Measurements from ENCODE around the gene CD44.

CD44 gene

GRCh38 chr11:35141071-35141470, 2.1 kb downstream of the CD44 start:
- no peak for DNase-seq

- no peak for DNase-seq
Observed at GRCh38 chr11:35141571-35141971, 2.6 kb downstream of the CD44 start.

- no peak for DNase-seq
Observed at GRCh38 chr11:35142481-35143075, 3.6 kb downstream of the CD44 start.

- DNase-seq: no peak
Observed at GRCh38 chr11:35143297-35144135, 4.5 kb downstream of the CD44 start.

GRCh38 chr11:35144136-35144741, 5.3 kb downstream of the CD44 start:
- DNase-seq: no peak

- no peak for DNase-seq
Observed at GRCh38 chr11:35144806-35145205, 5.8 kb downstream of the CD44 start.

GRCh38 chr11:35145271-35145670, 6.3 kb downstream of the CD44 start:
- DNase-seq: no peak

- no peak for DNase-seq
Observed at GRCh38 chr11:35146074-35146521, 7.1 kb downstream of the CD44 start.

- DNase-seq: no peak
Observed at GRCh38 chr11:35146711-35147110, 7.7 kb downstream of the CD44 start.

- DNase-seq: no peak
Observed at GRCh38 chr11:35147235-35147634, 8.3 kb downstream of the CD44 start.

GRCh38 chr11:35148163-35148837, 9.3 kb downstream of the CD44 start:
- no peak for DNase-seq

- DNase-seq: no peak
Observed at GRCh38 chr11:35150454-35150853, 11.5 kb downstream of the CD44 start.

GRCh38 chr11:35151241-35151640, 12.3 kb downstream of the CD44 start:
- DNase-seq: no peak

- no peak for DNase-seq
Observed at GRCh38 chr11:35151683-35152280, 12.8 kb downstream of the CD44 start.

GRCh38 chr11:35152575-35152974, 13.6 kb downstream of the CD44 start:
- DNase-seq: no peak

- DNase-seq: no peak
Observed at GRCh38 chr11:35153280-35153679, 14.3 kb downstream of the CD44 start.

GRCh38 chr11:35154952-35155351, 16.0 kb downstream of the CD44 start:
- DNase-seq: no peak

GRCh38 chr11:35155677-35156076, 16.7 kb downstream of the CD44 start:
- DNase-seq: no peak

- DNase-seq: peak; percentile 73
Observed at GRCh38 chr11:35157814-35158700, 19.1 kb downstream of the CD44 start.

- no peak for DNase-seq
Observed at GRCh38 chr11:35158701-35159510, 19.9 kb downstream of the CD44 start.

GRCh38 chr11:35160246-35160824, 21.4 kb downstream of the CD44 start:
- no peak for DNase-seq
